HEK293 (cell line): ENCODE data around the gene MED13L.
A peak's percentile ranks its signal among the peaks of the same experiment; 100 is the strongest.

Source experiments
- CTCF ChIP-seq: fragments of 450-650 bp; formaldehyde crosslinking; IDR thresholded peaks from 2 replicates; pipeline ENCODE4 v1.5.1; 2016; ENCODE audit warnings: missing biosample characterization, missing genetic modification characterization
- FEZF1 ChIP-seq: fragments of 450-650 bp; formaldehyde crosslinking; IDR thresholded peaks from 2 replicates; pipeline ENCODE4 v1.5.1; 2016; ENCODE audit warnings: missing biosample characterization, missing genetic modification characterization
- MEIS1 ChIP-seq: sonication (generic); formaldehyde crosslinking; IDR thresholded peaks from 2 replicates; pipeline ENCODE4 v1.8.1; 2022; ENCODE audit warnings: missing genetic modification reagents, mild to moderate bottlenecking, borderline replicate concordance
- MYNN ChIP-seq: fragments of 450-650 bp; formaldehyde crosslinking; IDR thresholded peaks from 2 replicates; pipeline ENCODE4 v1.5.1; 2016; ENCODE audit warnings: missing biosample characterization, missing genetic modification characterization, borderline replicate concordance
- PRDM1 ChIP-seq: fragments of 450-650 bp; formaldehyde crosslinking; IDR thresholded peaks from 2 replicates; pipeline ENCODE4; 2016; ENCODE audit warnings: missing biosample characterization, missing genetic modification characterization
- SETDB1 ChIP-seq: IDR thresholded peaks from one replicate; pipeline ENCODE4 v1.6.1; 2017; ENCODE audit warnings: mild to moderate bottlenecking, low read length, moderate library complexity, mixed read lengths; ENCODE audit not compliant: insufficient read length
- ZBTB6 ChIP-seq: fragments of 450-650 bp; formaldehyde crosslinking; IDR thresholded peaks from 2 replicates; pipeline ENCODE4 v1.5.1; 2017; ENCODE audit warnings: missing biosample characterization, missing genetic modification characterization
- ZNF19 ChIP-seq: fragments of 450-650 bp; formaldehyde crosslinking; IDR thresholded peaks from 2 replicates; pipeline ENCODE4; 2016; ENCODE audit warnings: missing biosample characterization, missing genetic modification characterization, low read depth
- ZNF274 ChIP-seq, 2 experiments: fragments of 200-500 bp in 1 of 2; fragments of 450-650 bp in 1 of 2; sonication (Bioruptor generic) in 1 of 2; formaldehyde crosslinking in 1 of 2; IDR thresholded peaks; 2 replicates each; pipeline versions ENCODE4 v1.5.1 to v1.6.1; 2014 to 2016; ENCODE audit warnings: borderline replicate concordance in 1 of 2, inconsistent platforms in 1 of 2, low read length in 1 of 2, missing biosample characterization in 1 of 2, missing genetic modification characterization in 1 of 2
- ZNF530 ChIP-seq: fragments of 450-650 bp; formaldehyde crosslinking; IDR thresholded peaks from 2 replicates; pipeline ENCODE4 v1.5.1; 2016; ENCODE audit warnings: low read depth, missing biosample characterization, missing genetic modification characterization

- TF ChIP-seq CTCF (tag by site-specific recombination) (no peak), ZNF274 (IDR thresholded peaks at IDR 0.05; ENCODE audit: low read length) (no peak), ZNF274 (tag by site-specific recombination; IDR thresholded peaks at IDR 0.05; ENCODE audit: borderline replicate concordance) (no peak), ZBTB6 (tag by site-specific recombination) (no peak), PRDM1 (tag by site-specific recombination) (peak; percentile 71), MEIS1 (CRISPR knock-in tag) (no peak), ZNF530 (tag by site-specific recombination) (no peak), SETDB1 (no peak), FEZF1 (tag by site-specific recombination) (no peak), ZNF19 (tag by site-specific recombination) (no peak), MYNN (tag by site-specific recombination) (no peak)
Observed at GRCh38 chr12:116142936-116143898, 134.3 kb downstream of the MED13L start.
